ENCODE results near the gene NRXN3. TPM values are rescaled to one million over a fixed set of nuclear protein-coding genes. Genes with fewer than 3 reads are reported as not detected.

NRXN3 gene
- total RNA-seq, 5 donors from 2014 or later (not counting 1 experiment from before 2014, with no cell fraction given), result not detected

DNA sequence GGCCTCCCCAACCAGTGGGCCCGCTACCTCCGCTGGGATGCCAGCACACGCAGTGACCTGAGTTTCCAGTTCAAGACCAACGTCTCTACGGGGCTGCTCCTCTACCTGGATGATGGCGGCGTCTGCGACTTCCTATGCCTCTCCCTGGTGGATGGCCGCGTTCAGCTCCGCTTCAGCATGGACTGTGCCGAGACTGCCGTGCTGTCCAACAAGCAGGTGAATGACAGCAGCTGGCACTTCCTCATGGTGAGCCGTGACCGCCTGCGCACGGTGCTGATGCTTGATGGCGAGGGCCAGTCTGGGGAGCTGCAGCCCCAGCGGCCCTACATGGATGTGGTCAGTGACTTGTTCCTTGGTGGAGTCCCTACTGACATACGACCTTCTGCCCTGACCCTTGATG is 73.0 kb downstream of the NRXN3 start:
- CTCF ChIA-PET, result no interaction called here

GRCh38 chr14:78245238-78245637 is 75.1 kb downstream of the NRXN3 start:
- H3K27me3 Mint-ChIP-seq, result peaks cover 0 to 5% of the 10 kb centered on the region in 2 donors
- Histone ChIP-seq H3K27me3 (replicated peaks in 1 of 2; ENCODE audit: control insufficient read depth in 2 of 2, extremely low read depth in 1 of 2, insufficient read depth in 2 of 2, low read length in 1 of 2) (peaks cover 2 to 4% of the 10 kb centered on the region in 2 experiments), H3K27ac (ENCODE audit: low read length) (no peak overlapping the region), H3K4me1 (ENCODE audit: control insufficient read depth in 1 of 2, extremely low read depth in 1 of 2, insufficient read depth in 2 of 2, low read length in 2 of 2) (no peaks in the 10 kb centered on the region), H3K9me3 (no peaks in the 10 kb centered on the region), H3K4me3 (ENCODE audit: control insufficient read depth in 1 of 2, extremely low read depth in 1 of 2, low read length in 1 of 2) (no peak overlapping the region), H3K36me3 (ENCODE audit: control insufficient read depth in 2 of 2, extremely low read depth in 1 of 2, insufficient read depth in 1 of 2, low read length in 1 of 2) (no peaks in the 10 kb centered on the region)
- ATAC-seq (replicated peaks in 1 of 4) (no peak), DNase-seq (no peak)
- POLR2A ChIA-PET, result no interaction called here
- H3K27ac Mint-ChIP-seq, result no peak overlapping the region
- no peaks in the 10 kb centered on the region for H3K4me1 Mint-ChIP-seq
- H3K36me3 Mint-ChIP-seq, result no peaks in the 10 kb centered on the region
- H3K9me3 Mint-ChIP-seq, result no peaks in the 10 kb centered on the region
- no peak overlapping the region for H3K4me3 Mint-ChIP-seq
- CTCF ChIA-PET, result no interaction called here
- no CpG with 5 or more reads among the region's 1 CpG for WGBS (ENCODE audit: insufficient coverage)

More for the DNA sequence above, 73.0 kb downstream of the NRXN3 start:
- Mint-ChIP-seq H3K36me3 (no peaks in the 10 kb centered on the region), H3K27ac (no peak overlapping the region), H3K4me1 (no peaks in the 10 kb centered on the region), H3K9me3 (no peaks in the 10 kb centered on the region), H3K4me3 (no peak overlapping the region), H3K27me3 (no peaks in the 10 kb centered on the region)
- POLR2A ChIA-PET, result no interaction called here
- Histone ChIP-seq H3K27me3 (replicated peaks in 1 of 2; ENCODE audit: control insufficient read depth in 2 of 2, extremely low read depth in 1 of 2, insufficient read depth in 2 of 2, low read length in 1 of 2) (peaks cover 0 to 2% of the 10 kb centered on the region in 2 experiments), H3K9me3 (no peaks in the 10 kb centered on the region), H3K4me1 (ENCODE audit: control insufficient read depth in 1 of 2, extremely low read depth in 1 of 2, insufficient read depth in 2 of 2, low read length in 2 of 2) (no peaks in the 10 kb centered on the region), H3K4me3 (ENCODE audit: control insufficient read depth in 1 of 2, extremely low read depth in 1 of 2, low read length in 1 of 2) (no peak overlapping the region), H3K36me3 (ENCODE audit: control insufficient read depth in 2 of 2, extremely low read depth in 1 of 2, insufficient read depth in 1 of 2, low read length in 1 of 2) (no peaks in the 10 kb centered on the region), H3K27ac (ENCODE audit: low read length) (no peak overlapping the region)
- no peak for DNase-seq
- 91% methylated on average over 19 of the region's 20 CpGs for WGBS (ENCODE audit: insufficient coverage)
- no peak for ATAC-seq (replicated peaks in 1 of 4)

GRCh38 chr14:78248501-78249090 is 78.4 kb downstream of the NRXN3 start:
- no peak for ATAC-seq (replicated peaks in 1 of 4)
- no peaks in the 10 kb centered on the region for H3K9me3 Mint-ChIP-seq
- Histone ChIP-seq H3K4me3 (ENCODE audit: control insufficient read depth in 1 of 2, extremely low read depth in 1 of 2, low read length in 1 of 2) (no peak overlapping the region), H3K36me3 (ENCODE audit: control insufficient read depth in 2 of 2, extremely low read depth in 1 of 2, insufficient read depth in 1 of 2, low read length in 1 of 2) (no peaks in the 10 kb centered on the region), H3K27me3 (replicated peaks in 1 of 2; ENCODE audit: control insufficient read depth in 2 of 2, extremely low read depth in 1 of 2, insufficient read depth in 2 of 2, low read length in 1 of 2) (peaks cover 0 to 8% of the 10 kb centered on the region in 2 experiments), H3K9me3 (no peaks in the 10 kb centered on the region), H3K4me1 (ENCODE audit: control insufficient read depth in 1 of 2, extremely low read depth in 1 of 2, insufficient read depth in 2 of 2, low read length in 2 of 2) (no peaks in the 10 kb centered on the region), H3K27ac (ENCODE audit: low read length) (no peak overlapping the region)
- peaks cover 0 to 7% of the 10 kb centered on the region in 2 donors for H3K27me3 Mint-ChIP-seq
- POLR2A ChIA-PET, result no interaction called here
- 100% methylated on average over 1 of the region's 3 CpGs for WGBS (ENCODE audit: insufficient coverage)
- H3K4me1 Mint-ChIP-seq, result no peaks in the 10 kb centered on the region
- DNase-seq, result no peak
- H3K36me3 Mint-ChIP-seq, result no peaks in the 10 kb centered on the region
- CTCF ChIA-PET, result no interaction called here
- no peak overlapping the region for H3K4me3 Mint-ChIP-seq
- H3K27ac Mint-ChIP-seq, result no peak overlapping the region

DNA sequence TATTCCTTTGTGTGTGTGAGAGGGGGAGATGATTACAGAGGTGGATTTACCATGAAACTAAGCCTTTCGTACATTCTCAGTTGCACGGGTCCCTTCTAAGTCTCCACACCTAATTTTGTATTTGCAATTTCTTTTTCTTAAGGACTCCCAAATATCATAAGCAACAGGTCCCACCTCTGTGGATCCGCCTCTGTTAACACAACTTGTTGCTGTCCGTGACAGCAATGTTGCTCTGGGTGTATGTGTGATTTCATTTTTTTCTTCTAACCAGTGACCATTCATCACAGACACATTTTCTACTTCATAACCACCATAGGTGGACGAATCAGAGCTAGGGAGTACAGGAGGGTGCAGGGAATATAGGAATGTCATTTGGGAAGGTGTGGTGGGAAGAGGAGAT is 81.1 kb downstream of the NRXN3 start:
- H3K9me3 Mint-ChIP-seq, result peaks cover 0 to 6% (median 0%) of the 10 kb centered on the region in 3 donors
- Histone ChIP-seq H3K27ac (ENCODE audit: low read length) (no peak overlapping the region), H3K9me3 (no peaks in the 10 kb centered on the region), H3K27me3 (replicated peaks in 1 of 2; ENCODE audit: control insufficient read depth in 2 of 2, extremely low read depth in 1 of 2, insufficient read depth in 2 of 2, low read length in 1 of 2) (peaks cover 0 to 8% of the 10 kb centered on the region in 2 experiments), H3K4me1 (ENCODE audit: control insufficient read depth in 1 of 2, extremely low read depth in 1 of 2, insufficient read depth in 2 of 2, low read length in 2 of 2) (no peaks in the 10 kb centered on the region), H3K36me3 (ENCODE audit: control insufficient read depth in 2 of 2, extremely low read depth in 1 of 2, insufficient read depth in 1 of 2, low read length in 1 of 2) (no peaks in the 10 kb centered on the region), H3K4me3 (ENCODE audit: control insufficient read depth in 1 of 2, extremely low read depth in 1 of 2, low read length in 1 of 2) (no peak overlapping the region)
- DNase-seq (no peak), ATAC-seq (replicated peaks in 1 of 4) (no peak)
- no peak overlapping the region for H3K27ac Mint-ChIP-seq
- no peaks in the 10 kb centered on the region for H3K36me3 Mint-ChIP-seq
- POLR2A ChIA-PET, result no interaction called here
- no CpG with 5 or more reads among the region's 5 CpGs for WGBS (ENCODE audit: insufficient coverage)
- H3K4me3 Mint-ChIP-seq, result no peak overlapping the region
- H3K4me1 Mint-ChIP-seq, result no peaks in the 10 kb centered on the region
- CTCF ChIA-PET, result no interaction called here
- peaks cover 4 to 7% of the 10 kb centered on the region in 2 donors for H3K27me3 Mint-ChIP-seq

DNA sequence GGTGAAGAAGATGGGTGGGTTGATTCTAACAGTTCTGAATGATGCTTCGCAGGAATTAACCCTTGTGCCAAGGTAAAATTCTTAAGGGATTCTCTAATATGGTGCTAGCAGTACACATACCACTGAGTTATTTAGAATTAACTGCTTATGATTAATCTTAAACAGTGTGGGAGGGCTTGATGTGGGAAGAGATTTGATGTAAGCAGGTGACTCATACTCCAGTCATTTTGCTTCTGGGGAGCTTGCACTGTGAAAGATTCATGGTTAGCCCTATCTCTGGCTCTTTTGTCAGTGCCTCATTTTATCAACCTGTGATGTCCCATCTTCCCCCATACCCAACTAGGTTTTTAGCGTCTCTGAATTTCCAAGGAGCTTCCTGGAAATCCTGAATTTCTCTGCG is 83.8 kb downstream of the NRXN3 start:
- Histone ChIP-seq H3K9me3 (no peaks in the 10 kb centered on the region), H3K27ac (ENCODE audit: low read length) (no peak overlapping the region), H3K27me3 (replicated peaks in 1 of 2; ENCODE audit: control insufficient read depth in 2 of 2, extremely low read depth in 1 of 2, insufficient read depth in 2 of 2, low read length in 1 of 2) (peaks cover 0 to 6% of the 10 kb centered on the region in 2 experiments), H3K4me1 (ENCODE audit: control insufficient read depth in 1 of 2, extremely low read depth in 1 of 2, insufficient read depth in 2 of 2, low read length in 2 of 2) (no peaks in the 10 kb centered on the region), H3K4me3 (ENCODE audit: control insufficient read depth in 1 of 2, extremely low read depth in 1 of 2, low read length in 1 of 2) (no peak overlapping the region), H3K36me3 (ENCODE audit: control insufficient read depth in 2 of 2, extremely low read depth in 1 of 2, insufficient read depth in 1 of 2, low read length in 1 of 2) (no peaks in the 10 kb centered on the region)
- no peak for DNase-seq
- ChIA-PET POLR2A (no interaction called here), CTCF (no interaction called here)
- H3K4me3 Mint-ChIP-seq, result no peak overlapping the region
- peaks cover 7 to 14% of the 10 kb centered on the region in 2 donors for H3K27me3 Mint-ChIP-seq
- no peaks in the 10 kb centered on the region for H3K4me1 Mint-ChIP-seq
- WGBS (ENCODE audit: insufficient coverage), result 72% methylated on average over 2 of the region's 3 CpGs
- ATAC-seq (replicated peaks in 1 of 4), result no peak
- H3K27ac Mint-ChIP-seq, result no peak overlapping the region
- no peaks in the 10 kb centered on the region for H3K36me3 Mint-ChIP-seq
- peaks cover 0 to 13% (median 0%) of the 10 kb centered on the region in 3 donors for H3K9me3 Mint-ChIP-seq

GRCh38 chr14:78254911-78255461 is 84.8 kb downstream of the NRXN3 start:
- H3K27ac Mint-ChIP-seq, result no peak overlapping the region
- Histone ChIP-seq H3K27me3 (replicated peaks in 1 of 2; ENCODE audit: control insufficient read depth in 2 of 2, extremely low read depth in 1 of 2, insufficient read depth in 2 of 2, low read length in 1 of 2) (peaks cover 0 to 4% of the 10 kb centered on the region in 2 experiments), H3K36me3 (ENCODE audit: control insufficient read depth in 2 of 2, extremely low read depth in 1 of 2, insufficient read depth in 1 of 2, low read length in 1 of 2) (no peaks in the 10 kb centered on the region), H3K4me3 (ENCODE audit: control insufficient read depth in 1 of 2, extremely low read depth in 1 of 2, low read length in 1 of 2) (no peak overlapping the region), H3K9me3 (no peaks in the 10 kb centered on the region), H3K27ac (ENCODE audit: low read length) (no peak overlapping the region), H3K4me1 (ENCODE audit: control insufficient read depth in 1 of 2, extremely low read depth in 1 of 2, insufficient read depth in 2 of 2, low read length in 2 of 2) (no peaks in the 10 kb centered on the region)
- ATAC-seq (replicated peaks in 1 of 4) (no peak), DNase-seq (no peak)
- no peak overlapping the region for H3K4me3 Mint-ChIP-seq
- peaks cover 0 to 13% (median 0%) of the 10 kb centered on the region in 3 donors for H3K9me3 Mint-ChIP-seq
- peaks cover 7 to 11% of the 10 kb centered on the region in 2 donors for H3K27me3 Mint-ChIP-seq
- POLR2A ChIA-PET, result no interaction called here
- H3K4me1 Mint-ChIP-seq, result no peaks in the 10 kb centered on the region
- no peaks in the 10 kb centered on the region for H3K36me3 Mint-ChIP-seq
- CTCF ChIA-PET, result no interaction called here
- WGBS (ENCODE audit: insufficient coverage), result 42% methylated on average over 2 of the region's 9 CpGs
